Tibial nerve (tissue), 4 donors: ENCODE data around the gene NFKB1. TPM values are rescaled to one million over a fixed set of nuclear protein-coding genes. Genes with fewer than 3 reads are reported as not detected.
A peak's percentile ranks its signal among the peaks of the same experiment; 100 is the strongest.
"Not testable (repeated sequence)": the region's sequence is repeated elsewhere in the genome, so short reads cannot be mapped to it uniquely, and the experiment has no call there.

Experiments
- DNase-seq, 2 donors: peaks; one replicate each; pipeline ENCODE4 v3.0.0-alpha.2; 2019; ENCODE audit warnings: low spot score in 2 of 2
- H3K27ac ChIP-seq, 4 donors: fragments of 200-600 bp; sonication (generic) in 3 of 4; one replicate each; pipeline ENCODE4 v1.5.1; 2017 to 2019; ENCODE audit warnings: mild to moderate bottlenecking in 1 of 4
- H3K27me3 ChIP-seq, 2 donors: fragments of 200-600 bp; sonication (generic) in 1 of 2; one replicate each; pipeline versions ENCODE4 v1.5.1 to v1.6.0; 2017 to 2019
- H3K36me3 ChIP-seq, 3 donors: fragments of 200-600 bp; sonication (generic); one replicate each; pipeline ENCODE4 v1.5.1; 2018 to 2019
- H3K4me1 ChIP-seq, 4 donors: fragments of 200-600 bp; sonication (generic) in 3 of 4; one replicate each; pipeline ENCODE4 v1.5.1; 2017 to 2019
- H3K4me3 ChIP-seq, 4 donors: fragments of 200-600 bp; sonication (generic) in 3 of 4; one replicate each; pipeline ENCODE4 v1.5.1; 2017 to 2019; ENCODE audit warnings: mild to moderate bottlenecking in 1 of 4, moderate library complexity in 1 of 4
- H3K9me3 ChIP-seq, 4 donors: fragments of 200-600 bp; sonication (generic) in 3 of 4; one replicate each; pipeline ENCODE4 v1.5.1; 2017 to 2019
- CTCF ChIP-seq, 5 experiments: fragments of 200-600 bp in 3 of 5; fragments of 450-650 bp in 2 of 5; sonication (generic) in 3 of 5; IDR thresholded peaks; one replicate each; pipeline ENCODE4 v1.5.1; 2016 to 2019; ENCODE audit warnings: antibody characterized with exemption in 5 of 5, mild to moderate bottlenecking in 3 of 5, moderate library complexity in 2 of 5
- EP300 ChIP-seq, 2 donors: sonication (generic); formaldehyde crosslinking; IDR thresholded peaks; one replicate each; pipeline ENCODE4 v1.6.1; 2017; ENCODE audit warnings: antibody characterized with exemption in 2 of 2, mild to moderate bottlenecking in 1 of 2
- POLR2A ChIP-seq, 2 donors: fragments of 450-650 bp; IDR thresholded peaks; one replicate each; pipeline ENCODE4 v1.6.1; 2017; ENCODE audit warnings: antibody characterized with exemption in 2 of 2, mild to moderate bottlenecking in 2 of 2, moderate library complexity in 2 of 2
- WGBS, 2 donors: methylation state at CpG; one replicate each; pipeline ENCODE4 v1.1.5; 2018; 5-methylcytosine and 5-hydroxymethylcytosine counted together
- total RNA-seq, 4 donors: library from RNA; depleted of rRNA; stranded (reverse); fragments of >200 nt; gene quantifications; one replicate each; pipeline ENCODE4 v1.1.0, GENCODE V29; 2016

NFKB1 gene
- total RNA-seq, 4 donors from 2014 or later, result 21.6 to 44.8 (median 28.3) TPM

GRCh38 chr4:102616636-102617035 lies 115.5 kb downstream of the NFKB1 start:
- no peak overlapping the region for H3K27ac ChIP-seq
- no peak for DNase-seq
- no peaks in the 10 kb centered on the region for H3K27me3 ChIP-seq
- peaks cover 0 to 59% (median 2%) of the 10 kb centered on the region in 3 donors for H3K36me3 ChIP-seq
- TF ChIP-seq EP300 (IDR thresholded peaks at IDR 0.05) (no peak), CTCF (IDR thresholded peaks at IDR 0.05) (no peak), POLR2A (IDR thresholded peaks at IDR 0.05) (no peak)
- no peak overlapping the region for H3K4me3 ChIP-seq
- 72 to 79% methylated on average over 9 of the region's 9 CpGs for WGBS, 2 donors
- H3K9me3 ChIP-seq, result no peaks in the 10 kb centered on the region
- H3K4me1 ChIP-seq, result no peaks in the 10 kb centered on the region

- not testable (repeated sequence) for H3K27me3 ChIP-seq, H3K27ac ChIP-seq, H3K4me1 ChIP-seq, H3K4me3 ChIP-seq, H3K9me3 ChIP-seq, DNase-seq
- H3K36me3 ChIP-seq, result peaks cover 0 to 35% (median 0%) of the 10 kb centered on the region in 3 donors
- WGBS, 2 donors, result 66 to 80% methylated on average over 9 of the region's 9 CpGs
These were observed 117.9 kb downstream of the NFKB1 start for GRCh38 chr4:102619021-102619420.

GRCh38 chr4:102619776-102620631 lies 118.8 kb downstream of the NFKB1 start:
- not testable (repeated sequence) for H3K9me3 ChIP-seq, H3K4me1 ChIP-seq, DNase-seq, H3K27me3 ChIP-seq, H3K4me3 ChIP-seq, H3K27ac ChIP-seq
- peaks cover 0 to 25% (median 0%) of the 10 kb centered on the region in 3 donors for H3K36me3 ChIP-seq
- 65 to 70% methylated on average over 4 of the region's 4 CpGs for WGBS, 2 donors

- no peak for DNase-seq
- Histone ChIP-seq H3K27ac (no peak overlapping the region), H3K9me3 (no peaks in the 10 kb centered on the region), H3K36me3 (peaks cover 0 to 16% (median 0%) of the 10 kb centered on the region in 3 donors), H3K4me1 (peaks cover 0 to 8% (median 2%) of the 10 kb centered on the region in 4 donors), H3K27me3 (no peaks in the 10 kb centered on the region), H3K4me3 (no peak overlapping the region)
- 61 to 64% methylated on average over 8 of the region's 8 CpGs for WGBS, 2 donors
- no peak for TF ChIP-seq EP300 (IDR thresholded peaks at IDR 0.05)
- TF ChIP-seq CTCF (IDR thresholded peaks at IDR 0.05), result peak; percentile 22 to 63 (median 25)
- no peak for TF ChIP-seq POLR2A (IDR thresholded peaks at IDR 0.05)
These were observed 119.7 kb downstream of the NFKB1 start for GRCh38 chr4:102620697-102621497.

GRCh38 chr4:102623622-102624021 lies 122.5 kb downstream of the NFKB1 start:
- TF ChIP-seq CTCF (IDR thresholded peaks at IDR 0.05), result no peak
- TF ChIP-seq EP300 (IDR thresholded peaks at IDR 0.05), result no peak
- TF ChIP-seq POLR2A (IDR thresholded peaks at IDR 0.05), result no peak
- WGBS, 2 donors, result 51 to 67% methylated on average over 5 of the region's 5 CpGs

GRCh38 chr4:102624505-102624904 lies 123.3 kb downstream of the NFKB1 start:
- WGBS, 2 donors, result 88 to 93% methylated on average over 4 of the region's 4 CpGs
- DNase-seq, result no peak

More at GRCh38 chr4:102623622-102624021, 122.5 kb downstream of the NFKB1 start:
- no peak overlapping the region for H3K4me3 ChIP-seq
- no peaks in the 10 kb centered on the region for H3K27me3 ChIP-seq
- H3K9me3 ChIP-seq, result no peaks in the 10 kb centered on the region
- H3K4me1 ChIP-seq, result peaks cover 0 to 8% (median 2%) of the 10 kb centered on the region in 4 donors
- H3K27ac ChIP-seq, result no peak overlapping the region
- DNase-seq, result no peak
- no peaks in the 10 kb centered on the region for H3K36me3 ChIP-seq

More at GRCh38 chr4:102624505-102624904, 123.3 kb downstream of the NFKB1 start:
- no peak overlapping the region for H3K27ac ChIP-seq
- no peak overlapping the region for H3K4me3 ChIP-seq
- no peaks in the 10 kb centered on the region for H3K27me3 ChIP-seq
- peaks cover 0 to 8% (median 2%) of the 10 kb centered on the region in 4 donors for H3K4me1 ChIP-seq
- no peaks in the 10 kb centered on the region for H3K36me3 ChIP-seq
- TF ChIP-seq CTCF (IDR thresholded peaks at IDR 0.05) (no peak), EP300 (IDR thresholded peaks at IDR 0.05) (no peak), POLR2A (IDR thresholded peaks at IDR 0.05) (no peak)
- no peaks in the 10 kb centered on the region for H3K9me3 ChIP-seq
